Peyer's patch (tissue), 4 donors: Measurements from ENCODE around the gene TMEM178B. TPM values are rescaled to one million over a fixed set of nuclear protein-coding genes. Genes with fewer than 3 reads are reported as not detected.

Experiments used
- DNase-seq, 3 donors: peaks; one replicate each; pipeline ENCODE4 v3.0.0-alpha.2; 2017 to 2019
- H3K27ac ChIP-seq, 4 donors: fragments of 200-600 bp; sonication (generic); one replicate each; pipeline ENCODE4 v1.5.1; 2016 to 2019
- H3K27me3 ChIP-seq, 2 donors: fragments of 200-600 bp; sonication (generic); one replicate each; pipeline ENCODE4 v1.5.1; 2019
- H3K36me3 ChIP-seq, 3 donors: fragments of 200-600 bp; sonication (generic); one replicate each; pipeline ENCODE4 v1.5.1; 2016 to 2019
- H3K4me1 ChIP-seq, 4 donors: fragments of 200-600 bp; sonication (generic); one replicate each; pipeline ENCODE4 v1.5.1; 2016 to 2019
- H3K4me3 ChIP-seq, 4 donors: fragments of 200-600 bp; sonication (generic); 1 replicate in 3 of 4; 2 replicates in 1 of 4; pipeline ENCODE4 v1.5.1; 2016 to 2019; ENCODE audit warnings: mild to moderate bottlenecking in 1 of 4
- H3K9me3 ChIP-seq, 4 donors: fragments of 200-600 bp; sonication (generic); one replicate each; pipeline ENCODE4 v1.5.1; 2016 to 2019; ENCODE audit warnings: mild to moderate bottlenecking in 1 of 4
- CTCF ChIP-seq, 6 experiments: fragments of 450-650 bp in 4 of 6; fragments of 200-600 bp in 2 of 6; sonication (generic) in 1 of 6; IDR thresholded peaks; one replicate each; pipeline ENCODE4 v1.5.1; 2017 to 2019; ENCODE audit warnings: antibody characterized with exemption in 6 of 6, mild to moderate bottlenecking in 3 of 6, moderate library complexity in 1 of 6
- POLR2A ChIP-seq, 2 donors: fragments of 450-650 bp; IDR thresholded peaks; one replicate each; pipeline ENCODE4 v1.5.1; 2017; ENCODE audit warnings: antibody characterized with exemption in 2 of 2, mild to moderate bottlenecking in 2 of 2, moderate library complexity in 2 of 2
- total RNA-seq, 4 donors: library from RNA; depleted of rRNA; stranded (reverse); fragments of >200 nt; gene quantifications; one replicate each; pipeline ENCODE4 v1.1.0, GENCODE V29; 2016

The TMEM178B gene
- total RNA-seq, 4 donors from 2014 or later = under 0.01 to 0.66 (median 0.13) TPM; not detected in 1

GRCh38 chr7:141370178-141370577 is 296.3 kb downstream of the TMEM178B start:
- H3K9me3 ChIP-seq = no peaks in the 10 kb centered on the region
- H3K4me3 ChIP-seq = no peak overlapping the region
- no peak overlapping the region for H3K27ac ChIP-seq
- H3K36me3 ChIP-seq = no peaks in the 10 kb centered on the region
- DNase-seq = no peak
- H3K4me1 ChIP-seq = no peaks in the 10 kb centered on the region
- H3K27me3 ChIP-seq = no peaks in the 10 kb centered on the region
- TF ChIP-seq POLR2A (IDR thresholded peaks at IDR 0.05) = no peak
- TF ChIP-seq CTCF (IDR thresholded peaks at IDR 0.05) = no peak

- Histone ChIP-seq H3K27me3 (no peaks in the 10 kb centered on the region), H3K27ac (no peak overlapping the region), H3K36me3 (no peaks in the 10 kb centered on the region), H3K4me1 (no peaks in the 10 kb centered on the region), H3K4me3 (no peak overlapping the region), H3K9me3 (no peaks in the 10 kb centered on the region)
- DNase-seq = no peak
- TF ChIP-seq POLR2A (IDR thresholded peaks at IDR 0.05) = no peak
- TF ChIP-seq CTCF (IDR thresholded peaks at IDR 0.05) = no peak
Observed at GRCh38 chr7:141370650-141371049, 296.8 kb downstream of the TMEM178B start.

GRCh38 chr7:141374425-141374824 is 300.6 kb downstream of the TMEM178B start:
- Histone ChIP-seq H3K9me3 (no peaks in the 10 kb centered on the region), H3K27ac (no peak overlapping the region), H3K36me3 (no peaks in the 10 kb centered on the region), H3K4me3 (no peak overlapping the region), H3K27me3 (no peaks in the 10 kb centered on the region), H3K4me1 (no peaks in the 10 kb centered on the region)
- DNase-seq = no peak
- TF ChIP-seq POLR2A (IDR thresholded peaks at IDR 0.05) = no peak
- TF ChIP-seq CTCF (IDR thresholded peaks at IDR 0.05) = no peak

DNA sequence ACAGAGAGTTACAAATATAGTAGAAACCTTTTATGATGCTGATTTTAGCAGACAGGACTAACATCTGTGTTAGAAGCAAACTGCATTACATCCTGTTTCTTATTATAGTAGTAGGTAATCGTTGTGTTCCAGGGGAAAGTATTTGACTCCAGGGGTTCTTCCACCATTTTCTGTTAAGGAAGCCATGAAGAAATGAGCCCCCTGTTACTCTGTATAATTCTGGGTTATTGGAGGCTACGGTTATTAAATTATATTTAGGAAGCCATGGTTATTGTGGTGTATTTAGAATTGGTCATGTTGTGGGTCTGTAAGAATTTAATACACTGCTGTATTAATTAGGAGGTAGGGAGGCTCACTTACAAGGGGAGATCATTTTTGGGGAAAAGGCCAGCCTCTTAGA is 301.6 kb downstream of the TMEM178B start:
- H3K27me3 ChIP-seq = no peaks in the 10 kb centered on the region
- H3K9me3 ChIP-seq = no peaks in the 10 kb centered on the region
- TF ChIP-seq POLR2A (IDR thresholded peaks at IDR 0.05) (no peak), CTCF (IDR thresholded peaks at IDR 0.05) (no peak)

DNA sequence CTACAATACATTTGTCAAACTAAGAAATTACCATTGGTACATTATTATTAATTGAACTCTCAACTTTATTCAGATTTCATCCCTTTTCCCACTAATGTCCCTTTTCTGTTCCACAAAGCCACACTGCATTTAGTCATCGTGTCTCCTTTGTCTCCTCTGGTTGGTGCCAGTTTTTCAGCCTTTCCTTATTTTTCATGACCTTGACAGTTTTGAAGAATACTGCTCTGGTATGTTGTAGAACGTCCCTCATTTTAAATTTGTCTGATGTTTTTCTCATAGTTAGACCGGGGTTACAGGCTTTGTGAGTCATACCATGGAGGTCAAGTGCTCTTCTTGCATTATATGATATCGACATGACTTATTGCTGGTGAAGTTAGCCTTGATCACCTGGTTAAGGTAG is 304.0 kb downstream of the TMEM178B start:
- no peak overlapping the region for H3K4me3 ChIP-seq
- no peaks in the 10 kb centered on the region for H3K9me3 ChIP-seq
- H3K36me3 ChIP-seq = no peaks in the 10 kb centered on the region
- no peak for TF ChIP-seq POLR2A (IDR thresholded peaks at IDR 0.05)
- no peak for TF ChIP-seq CTCF (IDR thresholded peaks at IDR 0.05)
- no peaks in the 10 kb centered on the region for H3K27me3 ChIP-seq
- H3K4me1 ChIP-seq = no peaks in the 10 kb centered on the region
- no peak for DNase-seq
- no peak overlapping the region for H3K27ac ChIP-seq

More for the DNA sequence above, 301.6 kb downstream of the TMEM178B start:
- Histone ChIP-seq H3K36me3 (no peaks in the 10 kb centered on the region), H3K4me1 (no peaks in the 10 kb centered on the region), H3K4me3 (no peak overlapping the region), H3K27ac (no peak overlapping the region)
- DNase-seq = no peak

GRCh38 chr7:141378405-141378804 is 304.5 kb downstream of the TMEM178B start:
- no peaks in the 10 kb centered on the region for H3K9me3 ChIP-seq
- no peaks in the 10 kb centered on the region for H3K36me3 ChIP-seq
- DNase-seq = no peak
- H3K27me3 ChIP-seq = no peaks in the 10 kb centered on the region
- no peaks in the 10 kb centered on the region for H3K4me1 ChIP-seq
- no peak overlapping the region for H3K4me3 ChIP-seq
- TF ChIP-seq POLR2A (IDR thresholded peaks at IDR 0.05) = no peak
- H3K27ac ChIP-seq = no peak overlapping the region
